ENCODE data around the gene DSG4. TPM values are rescaled to one million over a fixed set of nuclear protein-coding genes. Genes with fewer than 3 reads are reported as not detected.

The DSG4 gene
- total RNA-seq, 2 donors from 2014 or later = not detected

DNA sequence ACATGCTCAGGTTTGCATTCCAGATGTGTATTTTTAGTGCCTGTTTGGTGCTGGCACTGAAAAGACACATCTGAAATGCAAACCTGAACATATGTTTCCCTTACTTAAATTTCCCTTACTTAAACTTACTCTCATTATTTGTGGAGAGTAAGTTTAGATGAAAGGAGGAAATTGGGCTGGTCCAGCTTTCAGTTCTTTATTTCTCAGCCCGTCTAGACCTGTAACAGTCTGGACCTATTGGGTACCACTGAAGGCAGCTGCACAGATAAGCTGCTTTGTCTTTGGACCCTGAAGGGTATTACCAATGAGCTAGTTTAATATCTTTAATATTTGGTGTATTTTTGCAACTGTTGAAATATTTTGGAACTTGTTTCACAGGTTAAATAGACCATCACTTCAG is 54.0 kb downstream of the DSG4 start:
- no peaks in the 10 kb centered on the region for H3K36me3 ChIP-seq (replicated peaks in 1 of 2; ENCODE audit: insufficient read depth in 1 of 2, low read depth in 2 of 2)
- H3K27ac ChIP-seq = no peak overlapping the region
- 32 to 75% methylated on average over 1 of the region's 1 CpG for WGBS, 2 donors
- H3K4me1 ChIP-seq = no peaks in the 10 kb centered on the region
- no peaks in the 10 kb centered on the region for H3K27me3 ChIP-seq
- no peak for DNase-seq
- intact Hi-C loops (cut with DNase I) = no loop called here
- TF ChIP-seq POLR2A (IDR thresholded peaks at IDR 0.05) = no peak
- no peak for TF ChIP-seq CTCF (IDR thresholded peaks at IDR 0.05)
- no peak for ATAC-seq
- no peak overlapping the region for H3K4me3 ChIP-seq
- H3K9me3 ChIP-seq = no peaks in the 10 kb centered on the region

DNA sequence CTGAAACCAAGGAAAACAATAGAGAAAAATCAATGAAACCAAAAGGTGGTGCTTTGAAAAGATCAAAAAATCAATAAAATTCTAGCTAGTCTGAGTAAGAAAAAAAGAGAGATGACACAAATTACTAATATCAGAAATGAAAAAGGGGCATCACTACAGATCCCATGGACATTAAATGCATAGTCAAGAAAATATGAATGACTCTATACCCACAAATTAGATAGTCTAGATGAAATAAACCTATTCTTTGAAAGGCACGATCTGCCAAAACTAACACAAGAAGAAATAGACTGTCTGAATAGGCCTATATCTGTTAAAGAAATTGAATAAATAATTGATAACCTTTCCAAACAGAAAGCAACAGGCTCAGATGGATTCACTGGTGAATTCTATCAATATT is 55.7 kb downstream of the DSG4 start:
- intact Hi-C loops (cut with DNase I) = no loop called here
- H3K27me3 ChIP-seq = no peaks in the 10 kb centered on the region
- ATAC-seq = no peak
- no peak overlapping the region for H3K4me3 ChIP-seq
- H3K9me3 ChIP-seq = no peaks in the 10 kb centered on the region
- H3K36me3 ChIP-seq (replicated peaks in 1 of 2; ENCODE audit: insufficient read depth in 1 of 2, low read depth in 2 of 2) = no peaks in the 10 kb centered on the region
- no peak overlapping the region for H3K27ac ChIP-seq
- WGBS, 2 donors = 69 to 70% methylated on average over 1 of the region's 1 CpG
- no peaks in the 10 kb centered on the region for H3K4me1 ChIP-seq
- DNase-seq = no peak
- TF ChIP-seq CTCF (IDR thresholded peaks at IDR 0.05) (no peak), POLR2A (IDR thresholded peaks at IDR 0.05) (no peak)

GRCh38 chr18:31436825-31437224 is 60.2 kb downstream of the DSG4 start:
- DNase-seq (peak in 1 of 4 donors; percentile 9), ATAC-seq (no peak)
- no peaks in the 10 kb centered on the region for H3K4me1 ChIP-seq
- intact Hi-C loops (cut with DNase I) = no loop called here
- WGBS, 2 donors = 63 to 68% methylated on average over 3 of the region's 3 CpGs
- TF ChIP-seq POLR2A (IDR thresholded peaks at IDR 0.05) (no peak), CTCF (IDR thresholded peaks at IDR 0.05) (peak in 1 of 7 experiments; percentile 26)
- no peaks in the 10 kb centered on the region for H3K36me3 ChIP-seq (replicated peaks in 1 of 2; ENCODE audit: insufficient read depth in 1 of 2, low read depth in 2 of 2)
- H3K9me3 ChIP-seq = no peaks in the 10 kb centered on the region
- no peaks in the 10 kb centered on the region for H3K27me3 ChIP-seq
- H3K4me3 ChIP-seq = no peak overlapping the region
- H3K27ac ChIP-seq = no peak overlapping the region

DNA sequence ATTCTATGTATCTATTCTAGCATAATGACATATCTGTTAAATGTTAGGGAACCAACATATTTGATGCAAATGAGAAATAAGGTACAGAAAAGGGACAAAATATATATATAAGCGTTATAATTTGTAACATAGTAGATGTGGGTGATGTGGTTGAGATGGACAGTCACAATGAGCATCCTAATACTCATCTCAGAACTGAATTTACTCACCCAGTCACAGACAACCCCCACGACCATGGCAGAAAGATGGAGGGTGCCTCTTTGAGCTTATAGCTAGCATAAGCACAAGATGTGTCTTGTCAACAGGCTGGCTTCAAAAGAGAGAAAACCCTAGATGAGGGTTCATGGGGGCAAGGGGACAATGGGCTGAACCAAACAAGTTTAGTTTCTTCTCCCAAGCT is 61.8 kb downstream of the DSG4 start:
- Histone ChIP-seq H3K36me3 (replicated peaks in 1 of 2; ENCODE audit: insufficient read depth in 1 of 2, low read depth in 2 of 2) (no peaks in the 10 kb centered on the region), H3K9me3 (no peaks in the 10 kb centered on the region)
- no peak for ATAC-seq

More for the DNA sequence above, 61.8 kb downstream of the DSG4 start:
- WGBS, 2 donors = 54 to 73% methylated on average over 2 of the region's 2 CpGs
- no peaks in the 10 kb centered on the region for H3K27me3 ChIP-seq
- TF ChIP-seq CTCF (IDR thresholded peaks at IDR 0.05) (no peak), POLR2A (IDR thresholded peaks at IDR 0.05) (no peak)
- no peaks in the 10 kb centered on the region for H3K4me1 ChIP-seq
- no peak overlapping the region for H3K27ac ChIP-seq
- intact Hi-C loops (cut with DNase I) = no loop called here
- no peak for DNase-seq
- H3K4me3 ChIP-seq = no peak overlapping the region

Measured in body of pancreas (tissue), 4 donors.